Subcutaneous adipose tissue (tissue), 4 donors: Measurements from ENCODE around the gene MKI67. TPM values are rescaled to one million over a fixed set of nuclear protein-coding genes. Genes with fewer than 3 reads are reported as not detected.

ENCODE experiments used
- CTCF ChIP-seq: fragments of 450-650 bp; IDR thresholded peaks from one replicate; pipeline ENCODE4 v1.5.1; 2016; ENCODE audit warnings: low read depth, mild to moderate bottlenecking, control low read depth, antibody characterized with exemption, moderate library complexity
- total RNA-seq, 4 donors: library from RNA; depleted of rRNA; stranded (reverse); fragments of >200 nt; gene quantifications; one replicate each; pipeline ENCODE4 v1.1.0, GENCODE V29; 2016

The MKI67 gene
- total RNA-seq, 4 donors from 2014 or later = 0.49 to 6.5 (median 3.1) TPM

GRCh38 chr10:128056303-128057050 lies 69.7 kb downstream of the MKI67 start:
- TF ChIP-seq CTCF = no peak

- no peak for TF ChIP-seq CTCF
These were observed 71.0 kb downstream of the MKI67 start for GRCh38 chr10:128055061-128055868.

GRCh38 chr10:128054163-128054970 lies 71.9 kb downstream of the MKI67 start:
- no peak for TF ChIP-seq CTCF

GRCh38 chr10:128053356-128053755 lies 72.9 kb downstream of the MKI67 start:
- TF ChIP-seq CTCF = no peak

- no peak for TF ChIP-seq CTCF
These were observed 73.5 kb downstream of the MKI67 start for GRCh38 chr10:128052696-128053095.

- TF ChIP-seq CTCF = no peak
These were observed 74.7 kb downstream of the MKI67 start for GRCh38 chr10:128051548-128051947.

GRCh38 chr10:128050936-128051335 lies 75.3 kb downstream of the MKI67 start:
- TF ChIP-seq CTCF = no peak
